Stimulated activated naive CD8-positive, alpha-beta T cell treated with anti-CD3 and anti-CD28 coated beads, Interleukin-15, amount 100 ng/mL, for 72 hours (primary cell): ENCODE measurements around the gene CBARP.

Experiments
- ATAC-seq: fragments of 150-1000 bp; cut with Tn5 transposase; 2 replicates; pipeline ENCODE4 v1.10.0; 2021; ENCODE audit warnings: mild to moderate bottlenecking, moderate library complexity
- DNase-seq, 2 donors: peaks; one replicate each; pipeline ENCODE4 v3.0.0; 2021 to 2022
- H3K27ac Mint-ChIP-seq, 2 donors: one replicate each; pipeline ENCODE4 v1.8.0; 2022; ENCODE audit warnings: mild to moderate bottlenecking in 2 of 2, mixed read lengths in 2 of 2, moderate library complexity in 2 of 2
- H3K27me3 Mint-ChIP-seq: one replicate; pipeline ENCODE4 v1.8.0; 2022; ENCODE audit warnings: mixed read lengths
- H3K4me1 Mint-ChIP-seq: one replicate; pipeline ENCODE4 v1.8.0; 2022; ENCODE audit warnings: mild to moderate bottlenecking, mixed read lengths
- H3K4me3 Mint-ChIP-seq, 2 donors: one replicate each; pipeline ENCODE4 v1.8.0; 2022; ENCODE audit warnings: mild to moderate bottlenecking in 2 of 2, mixed read lengths in 2 of 2, moderate library complexity in 1 of 2
- H3K9me3 Mint-ChIP-seq, 2 donors: one replicate each; pipeline ENCODE4 v1.8.0; 2022; ENCODE audit warnings: mixed read lengths in 2 of 2

Gene CBARP

GRCh38 chr19:1232652-1233072, 5.1 kb downstream of the CBARP start:
- no peak for ATAC-seq
- peaks cover 13% of the 10 kb centered on the region for H3K27me3 Mint-ChIP-seq
- no peak for DNase-seq
- no peak overlapping the region for H3K27ac Mint-ChIP-seq
- no peaks in the 10 kb centered on the region for H3K9me3 Mint-ChIP-seq
- H3K4me3 Mint-ChIP-seq: no peak overlapping the region
- peaks cover 13% of the 10 kb centered on the region for H3K4me1 Mint-ChIP-seq

GRCh38 chr19:1231729-1232637, 5.8 kb downstream of the CBARP start:
- no peak for DNase-seq
- Mint-ChIP-seq H3K9me3 (no peaks in the 10 kb centered on the region), H3K27me3 (peaks cover 13% of the 10 kb centered on the region), H3K27ac (no peak overlapping the region), H3K4me3 (no peak overlapping the region), H3K4me1 (peaks cover 13% of the 10 kb centered on the region)
- no peak for ATAC-seq

GRCh38 chr19:1230783-1231489, 6.9 kb downstream of the CBARP start:
- ATAC-seq: no peak
- Mint-ChIP-seq H3K27me3 (peaks cover 5% of the 10 kb centered on the region), H3K4me3 (no peak overlapping the region), H3K27ac (no peak overlapping the region), H3K9me3 (no peaks in the 10 kb centered on the region), H3K4me1 (peaks cover 13% of the 10 kb centered on the region)
- DNase-seq: no peak

GRCh38 chr19:1229924-1230782, 7.7 kb downstream of the CBARP start:
- no peak for DNase-seq
- Mint-ChIP-seq H3K27ac (no peak overlapping the region), H3K4me3 (no peak overlapping the region), H3K9me3 (no peaks in the 10 kb centered on the region), H3K27me3 (no peaks in the 10 kb centered on the region), H3K4me1 (peaks cover 13% of the 10 kb centered on the region)
- no peak for ATAC-seq

GRCh38 chr19:1229056-1229923, 8.5 kb downstream of the CBARP start:
- Mint-ChIP-seq H3K27ac (no peak overlapping the region), H3K4me1 (peaks cover 13% of the 10 kb centered on the region), H3K27me3 (no peaks in the 10 kb centered on the region), H3K9me3 (no peaks in the 10 kb centered on the region), H3K4me3 (no peak overlapping the region)
- DNase-seq: no peak
- ATAC-seq: peak; percentile 24

- DNase-seq (no peak), ATAC-seq (peak; percentile 7)
- Mint-ChIP-seq H3K9me3 (no peaks in the 10 kb centered on the region), H3K4me3 (no peak overlapping the region), H3K27ac (no peak overlapping the region), H3K27me3 (no peaks in the 10 kb centered on the region), H3K4me1 (peaks cover 13% of the 10 kb centered on the region)
These were observed 9.4 kb downstream of the CBARP start for GRCh38 chr19:1228161-1228957.

- Mint-ChIP-seq H3K27me3 (no peaks in the 10 kb centered on the region), H3K4me1 (peaks cover 10% of the 10 kb centered on the region), H3K4me3 (no peak overlapping the region), H3K27ac (no peak overlapping the region), H3K9me3 (no peaks in the 10 kb centered on the region)
- ATAC-seq (no peak), DNase-seq (no peak)
These were observed 10.3 kb downstream of the CBARP start for GRCh38 chr19:1227304-1228054.

GRCh38 chr19:1226522-1227303, 11.1 kb downstream of the CBARP start:
- Mint-ChIP-seq H3K4me1 (peaks cover 3% of the 10 kb centered on the region), H3K27me3 (no peaks in the 10 kb centered on the region), H3K9me3 (no peaks in the 10 kb centered on the region), H3K4me3 (no peak overlapping the region), H3K27ac (no peak overlapping the region)
- no peak for ATAC-seq
- DNase-seq: no peak

GRCh38 chr19:1226227-1226518, 11.6 kb downstream of the CBARP start:
- Mint-ChIP-seq H3K4me1 (no peaks in the 10 kb centered on the region), H3K9me3 (no peaks in the 10 kb centered on the region), H3K27ac (no peak overlapping the region), H3K27me3 (no peaks in the 10 kb centered on the region), H3K4me3 (no peak overlapping the region)
- ATAC-seq (no peak), DNase-seq (no peak)

GRCh38 chr19:1225440-1226226, 12.2 kb downstream of the CBARP start:
- ATAC-seq: no peak
- H3K4me3 Mint-ChIP-seq: no peak overlapping the region
- no peaks in the 10 kb centered on the region for H3K9me3 Mint-ChIP-seq
- no peak overlapping the region for H3K27ac Mint-ChIP-seq
- DNase-seq: no peak
- no peaks in the 10 kb centered on the region for H3K4me1 Mint-ChIP-seq
- H3K27me3 Mint-ChIP-seq: no peaks in the 10 kb centered on the region

GRCh38 chr19:1224847-1225246, 13.0 kb downstream of the CBARP start:
- H3K27ac Mint-ChIP-seq: no peak overlapping the region
- ATAC-seq: no peak
- H3K4me1 Mint-ChIP-seq: no peaks in the 10 kb centered on the region
- H3K27me3 Mint-ChIP-seq: no peaks in the 10 kb centered on the region
- DNase-seq: no peak
- no peak overlapping the region for H3K4me3 Mint-ChIP-seq
- H3K9me3 Mint-ChIP-seq: no peaks in the 10 kb centered on the region

- no peak overlapping the region for H3K27ac Mint-ChIP-seq
- no peaks in the 10 kb centered on the region for H3K9me3 Mint-ChIP-seq
- H3K4me3 Mint-ChIP-seq: no peak overlapping the region
- H3K4me1 Mint-ChIP-seq: no peaks in the 10 kb centered on the region
- no peaks in the 10 kb centered on the region for H3K27me3 Mint-ChIP-seq
- DNase-seq: no peak
- peak; percentile 11 for ATAC-seq
These were observed 13.6 kb downstream of the CBARP start for GRCh38 chr19:1224047-1224825.
